GM23338 (cell line): ENCODE results near the gene ZNF593OS. TPM values are rescaled to one million over a fixed set of nuclear protein-coding genes. Genes with fewer than 3 reads are reported as not detected.

Source experiments
- ATAC-seq: fragments of 200-7000 bp; cut with Tn5 transposase; 3 replicates; pipeline ENCODE4 v1.9.1; 2020
- DNase-seq: peaks from one replicate; pipeline ENCODE4 v3.0.0-alpha.2; 2015; ENCODE audit warnings: low spot score
- H2AFZ ChIP-seq: fragments of 200-600 bp; sonication (generic); 2 replicates; pipeline ENCODE4 v1.8.0; 2016; ENCODE audit warnings: antibody characterized with exemption, mild to moderate bottlenecking, moderate library complexity
- H3F3A ChIP-seq: fragments of 200-600 bp; sonication (generic); replicated peaks from 2 replicates; pipeline ENCODE4 v1.8.0; 2017; ENCODE audit warnings: antibody characterized with exemption, mixed run types, low read depth
- H3K27ac ChIP-seq: fragments of 200-600 bp; sonication (generic); 2 replicates; pipeline ENCODE4 v1.6.1; 2016; ENCODE audit warnings: low read depth
- H3K27me3 ChIP-seq: fragments of 200-600 bp; sonication (generic); 2 replicates; pipeline ENCODE4 v1.8.0; 2016; ENCODE audit warnings: mild to moderate bottlenecking, mixed run types, moderate library complexity; ENCODE audit not compliant: insufficient read depth
- H3K36me3 ChIP-seq: fragments of 200-600 bp; sonication (generic); 2 replicates; pipeline ENCODE4 v1.8.0; 2016; ENCODE audit warnings: mild to moderate bottlenecking; ENCODE audit not compliant: insufficient read depth
- H3K4me1 ChIP-seq: fragments of 200-600 bp; sonication (generic); 2 replicates; pipeline ENCODE4 v1.8.0; 2016; ENCODE audit warnings: mild to moderate bottlenecking, moderate library complexity; ENCODE audit not compliant: insufficient read depth
- H3K4me2 ChIP-seq: fragments of 200-600 bp; sonication (generic); 2 replicates; pipeline ENCODE4 v1.7.1; 2017; ENCODE audit warnings: mixed run types
- H3K4me3 ChIP-seq: fragments of 200-600 bp; sonication (generic); 2 replicates; pipeline ENCODE4 v1.6.1; 2016; ENCODE audit warnings: mixed run types
- H3K79me2 ChIP-seq: fragments of 200-600 bp; sonication (generic); replicated peaks from 2 replicates; pipeline ENCODE4 v1.8.0; 2017; ENCODE audit warnings: mild to moderate bottlenecking; ENCODE audit not compliant: insufficient read depth
- H3K9me2 ChIP-seq: fragments of 200-600 bp; sonication (generic); 2 replicates; pipeline ENCODE4 v1.8.0; 2017; ENCODE audit not compliant: insufficient read depth
- H4K20me1 ChIP-seq: fragments of 200-600 bp; sonication (generic); replicated peaks from 2 replicates; pipeline ENCODE4 v1.8.0; 2017; ENCODE audit warnings: mild to moderate bottlenecking; ENCODE audit not compliant: insufficient read depth
- H3K27ac Mint-ChIP-seq: 2 replicates; pipeline ENCODE4 v1.8.0; 2020; ENCODE audit warnings: inconsistent platforms, mild to moderate bottlenecking, moderate library complexity, mixed read lengths
- H3K27me3 Mint-ChIP-seq: 3 replicates; pipeline ENCODE4 v1.8.0; 2022; ENCODE audit warnings: low read depth, mild to moderate bottlenecking, moderate library complexity, mixed read lengths, inconsistent platforms; ENCODE audit not compliant: insufficient read depth, poor library complexity
- H3K36me3 Mint-ChIP-seq: 3 replicates; pipeline ENCODE4 v1.8.0; 2021; ENCODE audit warnings: low read depth, mild to moderate bottlenecking, inconsistent platforms, moderate library complexity, mixed read lengths
- H3K4me1 Mint-ChIP-seq: 3 replicates; pipeline ENCODE4 v1.8.0; 2020; ENCODE audit warnings: mild to moderate bottlenecking, inconsistent platforms, mixed read lengths
- H3K4me3 Mint-ChIP-seq: 3 replicates; pipeline ENCODE4 v1.8.0; 2021; ENCODE audit warnings: moderate library complexity, mild to moderate bottlenecking, inconsistent platforms, mixed read lengths
- H3K9me3 Mint-ChIP-seq: 3 replicates; pipeline ENCODE4 v1.8.0; 2020; ENCODE audit warnings: moderate library complexity, mild to moderate bottlenecking, inconsistent platforms, mixed read lengths
- CREB1 ChIP-seq: fragments of 250-450 bp; sonication (Bioruptor Pico); IDR thresholded peaks from 2 replicates; pipeline ENCODE4 v1.5.0; 2020; ENCODE audit warnings: low read depth, mild to moderate bottlenecking, moderate library complexity
- CTCF ChIP-seq, 2 experiments: fragments of 200-600 bp in 1 of 2; sonication (generic) in 1 of 2; conservative IDR thresholded peaks; 2 replicates each; pipeline versions ENCODE4 v1.5.1 to v1.6.1; 2016 to 2017; ENCODE audit warnings: antibody characterized with exemption in 2 of 2, low read depth in 2 of 2, mild to moderate bottlenecking in 2 of 2, moderate library complexity in 1 of 2
- ETS1 ChIP-seq: IDR thresholded peaks from 2 replicates; pipeline ENCODE4 v1.6.1; 2016; ENCODE audit warnings: antibody characterized with exemption
- EZH2 ChIP-seq: fragments of 200-600 bp; sonication (generic); IDR thresholded peaks from one replicate; pipeline ENCODE4 v1.8.0; 2017; ENCODE audit warnings: antibody characterized with exemption, mild to moderate bottlenecking, low read depth; ENCODE audit not compliant: unreplicated experiment
- EZH2phosphoT487 ChIP-seq: fragments of 200-600 bp; sonication (generic); IDR thresholded peaks from one replicate; pipeline ENCODE4 v1.8.1; 2018; ENCODE audit warnings: antibody characterized with exemption; ENCODE audit not compliant: unreplicated experiment
- JUNB ChIP-seq: IDR thresholded peaks from one replicate; pipeline ENCODE4 v1.6.1; 2016; ENCODE audit warnings: antibody characterized with exemption; ENCODE audit not compliant: unreplicated experiment
- NANOG ChIP-seq: IDR thresholded peaks from 2 replicates; pipeline ENCODE4 v1.6.1; 2016; ENCODE audit warnings: antibody characterized with exemption, borderline replicate concordance
- POLR2AphosphoS5 ChIP-seq: IDR thresholded peaks from 2 replicates; pipeline ENCODE4 v1.6.1; 2016; ENCODE audit warnings: antibody characterized with exemption, low read depth
- STAT1 ChIP-seq: IDR thresholded peaks from one replicate; pipeline ENCODE4 v1.6.1; 2016; ENCODE audit warnings: antibody characterized with exemption; ENCODE audit not compliant: unreplicated experiment
- ZNF114 ChIP-seq: fragments of 250-450 bp; sonication (Bioruptor Pico); IDR thresholded peaks from 2 replicates; pipeline ENCODE4 v1.5.0; 2020; ENCODE audit warnings: mild to moderate bottlenecking, moderate library complexity
- ZNF462 ChIP-seq: fragments of 250-450 bp; sonication (Bioruptor Pico); IDR thresholded peaks from 2 replicates; pipeline ENCODE4 v1.5.0; 2020; ENCODE audit warnings: mild to moderate bottlenecking, moderate library complexity
- polyA plus RNA-seq: library from polyadenylated mRNA; unstranded; fragments of >200 nt; fragmentation: Nextera tagmentation; extraction: Ambion mirVana; gene quantifications from 2 replicates; pipeline ENCODE4 v1.2.1, GENCODE V29; 2016
- total RNA-seq: library from RNA; depleted of rRNA; stranded (reverse); fragments of >200 nt; shearing (Covaris generic); gene quantifications from 2 replicates; pipeline ENCODE4 v1.2.3, GENCODE V29; 2014

Gene ZNF593OS
- total and polyA plus RNA-seq, 2 experiments from 2014 or later = 1.1 TPM; not detected in 1

- H3K79me2 ChIP-seq = no peaks in the 10 kb centered on the region
- no peaks in the 10 kb centered on the region for H3F3A ChIP-seq
- H3K27ac ChIP-seq = no peak overlapping the region
- no peaks in the 10 kb centered on the region for H3K4me1 ChIP-seq
- no peak overlapping the region for H3K27ac Mint-ChIP-seq
- H3K27me3 Mint-ChIP-seq = peaks cover 17% of the 10 kb centered on the region
- no peak overlapping the region; the same call in 2 of the 3 replicates for H3K4me3 Mint-ChIP-seq
- H3K4me1 Mint-ChIP-seq = no peaks in the 10 kb centered on the region
- TF ChIP-seq JUNB (no peak), CTCF (conservative IDR thresholded peaks at IDR 0.05; ENCODE audit: low read depth in 2 of 2) (peak; percentile 72 to 89)
- no peaks in the 10 kb centered on the region for H3K9me2 ChIP-seq
- H4K20me1 ChIP-seq = no peaks in the 10 kb centered on the region
- peak; percentile 99 for ATAC-seq
- H3K4me3 ChIP-seq = no peak overlapping the region
- DNase-seq = peak; percentile 97
- H2AFZ ChIP-seq = no peak overlapping the region
- H3K27me3 ChIP-seq = peaks cover 43% of the 10 kb centered on the region
- H3K4me2 ChIP-seq = no peak overlapping the region
- H3K36me3 Mint-ChIP-seq = no peaks in the 10 kb centered on the region
- H3K36me3 ChIP-seq = no peaks in the 10 kb centered on the region
- no peaks in the 10 kb centered on the region for H3K9me3 Mint-ChIP-seq
These were observed 26.3 kb downstream of the ZNF593OS start for GRCh38 chr1:26145041-26145959.

GRCh38 chr1:26142159-26142558, 29.5 kb downstream of the ZNF593OS start:
- peaks cover 4% of the 10 kb centered on the region; the same call in 1 of the 3 replicates for H3K4me1 Mint-ChIP-seq
- no peak for ATAC-seq
- H3F3A ChIP-seq = no peaks in the 10 kb centered on the region
- no peak for TF ChIP-seq EZH2
- no peak for TF ChIP-seq ETS1
- no peak for TF ChIP-seq JUNB
- no peak for TF ChIP-seq STAT1
- TF ChIP-seq NANOG = no peak
- no peak for TF ChIP-seq POLR2AphosphoS5
- no peak for TF ChIP-seq ZNF462 (CRISPR knock-in tag)
- TF ChIP-seq CREB1 (CRISPR knock-in tag) = no peak
- no peak for TF ChIP-seq ZNF114
- TF ChIP-seq EZH2phosphoT487 = no peak

More at GRCh38 chr1:26142159-26142558, 29.5 kb downstream of the ZNF593OS start:
- Mint-ChIP-seq H3K9me3 (no peaks in the 10 kb centered on the region), H3K4me3 (no peak overlapping the region), H3K27me3 (peaks cover 17% of the 10 kb centered on the region), H3K27ac (no peak overlapping the region), H3K36me3 (no peaks in the 10 kb centered on the region)
- H3K9me2 ChIP-seq = no peaks in the 10 kb centered on the region
- no peak for DNase-seq
- H3K27me3 ChIP-seq = peaks cover 21% of the 10 kb centered on the region
- H3K4me1 ChIP-seq = no peaks in the 10 kb centered on the region
- no peak overlapping the region for H3K27ac ChIP-seq
- no peak overlapping the region for H2AFZ ChIP-seq
- no peak overlapping the region for H3K4me2 ChIP-seq
- H3K4me3 ChIP-seq = no peak overlapping the region
- H4K20me1 ChIP-seq = no peaks in the 10 kb centered on the region
- no peaks in the 10 kb centered on the region for H3K36me3 ChIP-seq
- H3K79me2 ChIP-seq = no peaks in the 10 kb centered on the region
